Ecto neural progenitor cell (in vitro differentiated cells): ENCODE results near the gene TCIRG1.

Experiments
- DNase-seq: peaks from one replicate; pipeline ENCODE4 v3.0.0-alpha.2; 2018; ENCODE audit warnings: low spot score

Gene TCIRG1

GRCh38 chr11:68051191-68052136, 12.6 kb downstream of the TCIRG1 start:
- DNase-seq = no peak

- DNase-seq = no peak
Measured at GRCh38 chr11:68052137-68052873, 13.5 kb downstream of the TCIRG1 start.

GRCh38 chr11:68053117-68053516, 14.3 kb downstream of the TCIRG1 start:
- no peak for DNase-seq

- DNase-seq = no peak
Measured at GRCh38 chr11:68053981-68054812, 15.4 kb downstream of the TCIRG1 start.

- no peak for DNase-seq
Measured at GRCh38 chr11:68056317-68057285, 17.8 kb downstream of the TCIRG1 start.

- no peak for DNase-seq
Measured at GRCh38 chr11:68057807-68058206, 19.0 kb downstream of the TCIRG1 start.

- DNase-seq = no peak
Measured at GRCh38 chr11:68061508-68061907, 22.7 kb downstream of the TCIRG1 start.

GRCh38 chr11:68064926-68065325, 26.1 kb downstream of the TCIRG1 start:
- no peak for DNase-seq

GRCh38 chr11:68065841-68066240, 27.0 kb downstream of the TCIRG1 start:
- DNase-seq = no peak

GRCh38 chr11:68066742-68067141, 27.9 kb downstream of the TCIRG1 start:
- DNase-seq = no peak

GRCh38 chr11:68067991-68068390, 29.2 kb downstream of the TCIRG1 start:
- DNase-seq = no peak

- DNase-seq = no peak
Measured at GRCh38 chr11:68071281-68072048, 32.6 kb downstream of the TCIRG1 start.

- no peak for DNase-seq
Measured at GRCh38 chr11:68074584-68075352, 35.9 kb downstream of the TCIRG1 start.

GRCh38 chr11:68076371-68077042, 37.7 kb downstream of the TCIRG1 start:
- DNase-seq = no peak

- no peak for DNase-seq
Measured at GRCh38 chr11:68077617-68078582, 39.1 kb downstream of the TCIRG1 start.

GRCh38 chr11:68080860-68081259, 42.0 kb downstream of the TCIRG1 start:
- DNase-seq = no peak

GRCh38 chr11:68081691-68082090, 42.9 kb downstream of the TCIRG1 start:
- no peak for DNase-seq

- DNase-seq = no peak
Measured at GRCh38 chr11:68082481-68082880, 43.7 kb downstream of the TCIRG1 start.
